ENCODE results near the gene YIPF1. TPM values are rescaled to one million over a fixed set of nuclear protein-coding genes. Genes with fewer than 3 reads are reported as not detected.
A peak's percentile ranks its signal among the peaks of the same experiment; 100 is the strongest.

YIPF1 gene
- total RNA-seq, 1 donor from 2014 or later: 13.9 TPM

GRCh38 chr1:53851571-53852285, 37.9 kb downstream of the YIPF1 start:
- intact Hi-C loops (cut with micrococcal nuclease): no loop called here
- Histone ChIP-seq H3K27me3 (ENCODE audit: low read depth) (no peaks in the 10 kb centered on the region), H3K4me1 (no peaks in the 10 kb centered on the region), H3K27ac (replicated peaks) (no peak overlapping the region), H3K4me3 (no peak overlapping the region), H3K36me3 (peaks cover 48% of the 10 kb centered on the region), H3K9me3 (replicated peaks) (no peaks in the 10 kb centered on the region)
- TF ChIP-seq CTCF (IDR thresholded peaks at IDR 0.05; ENCODE audit: borderline replicate concordance): no peak
- DNase-seq: no peak

DNA sequence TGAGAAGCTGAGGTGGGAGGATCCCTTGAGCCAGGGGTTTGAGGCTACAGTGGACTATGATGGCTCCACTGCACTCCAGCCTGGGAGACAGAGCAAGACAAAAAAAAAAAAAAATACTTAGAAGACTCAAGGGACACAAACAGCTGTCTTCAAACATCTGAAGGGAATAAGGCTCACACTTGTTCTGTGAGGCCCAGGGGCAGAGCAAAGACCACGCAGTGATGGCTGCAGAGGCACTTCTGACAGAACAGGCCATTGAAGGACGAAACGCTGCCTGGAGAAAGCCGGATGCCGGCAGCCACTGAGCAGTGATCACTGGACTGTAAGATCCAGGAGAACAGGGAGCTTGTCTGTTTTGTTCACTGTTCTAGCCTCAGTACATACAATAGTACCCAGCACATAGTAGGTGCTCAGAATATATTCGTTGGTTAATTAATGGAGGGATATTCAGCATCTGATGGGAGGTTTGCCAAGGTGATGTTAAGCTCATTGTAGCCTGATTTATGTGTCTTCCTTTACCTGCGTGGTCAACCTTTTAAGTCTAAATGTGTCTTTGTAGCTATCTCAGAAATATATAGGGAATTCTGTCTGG, 39.4 kb downstream of the YIPF1 start:
- Histone ChIP-seq H3K4me3 (no peak overlapping the region), H3K27ac (replicated peaks) (no peak overlapping the region), H3K36me3 (peaks cover 34% of the 10 kb centered on the region), H3K27me3 (ENCODE audit: low read depth) (no peaks in the 10 kb centered on the region), H3K4me1 (no peaks in the 10 kb centered on the region), H3K9me3 (replicated peaks) (no peaks in the 10 kb centered on the region)
- intact Hi-C loops (cut with micrococcal nuclease): no loop called here
- DNase-seq: no peak
- no peak for TF ChIP-seq CTCF (IDR thresholded peaks at IDR 0.05; ENCODE audit: borderline replicate concordance)

DNA sequence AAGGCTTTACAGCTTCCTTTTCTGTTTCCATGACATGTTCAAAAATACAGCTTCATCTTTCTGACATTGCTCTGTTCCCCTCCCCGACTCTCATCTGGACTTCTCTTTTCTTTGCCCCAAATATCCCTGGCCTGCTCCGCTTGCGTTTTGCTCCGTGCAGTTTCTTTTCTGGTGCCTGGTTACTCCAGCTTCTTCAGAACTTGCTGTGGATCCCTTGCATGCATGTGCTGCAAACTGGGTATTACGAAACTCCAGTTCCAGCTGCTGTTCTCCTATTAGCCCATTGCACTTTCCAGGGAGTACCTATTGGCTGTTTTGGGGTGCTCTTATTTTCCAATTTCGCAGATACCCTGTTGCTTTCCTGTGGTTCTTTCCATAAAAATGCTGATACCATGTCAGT, 41.6 kb downstream of the YIPF1 start:
- DNase-seq: no peak
- no peak for TF ChIP-seq CTCF (IDR thresholded peaks at IDR 0.05; ENCODE audit: borderline replicate concordance)

GRCh38 chr1:53842347-53842746, 47.2 kb downstream of the YIPF1 start:
- H3K27ac ChIP-seq (replicated peaks): no peak overlapping the region
- intact Hi-C loops (cut with micrococcal nuclease): no loop called here
- no peaks in the 10 kb centered on the region for H3K36me3 ChIP-seq
- H3K9me3 ChIP-seq (replicated peaks): peaks cover 22% of the 10 kb centered on the region
- H3K4me1 ChIP-seq: peaks cover 15% of the 10 kb centered on the region
- no peaks in the 10 kb centered on the region for H3K27me3 ChIP-seq (ENCODE audit: low read depth)
- no peak for DNase-seq
- no peak for TF ChIP-seq CTCF (IDR thresholded peaks at IDR 0.05; ENCODE audit: borderline replicate concordance)
- no peak overlapping the region for H3K4me3 ChIP-seq

More for the DNA sequence above, 41.6 kb downstream of the YIPF1 start:
- Histone ChIP-seq H3K27me3 (ENCODE audit: low read depth) (no peaks in the 10 kb centered on the region), H3K4me1 (no peaks in the 10 kb centered on the region), H3K36me3 (peaks cover 12% of the 10 kb centered on the region), H3K9me3 (replicated peaks) (peaks cover 9% of the 10 kb centered on the region), H3K4me3 (no peak overlapping the region), H3K27ac (replicated peaks) (no peak overlapping the region)
- intact Hi-C loops (cut with micrococcal nuclease): no loop called here

DNA sequence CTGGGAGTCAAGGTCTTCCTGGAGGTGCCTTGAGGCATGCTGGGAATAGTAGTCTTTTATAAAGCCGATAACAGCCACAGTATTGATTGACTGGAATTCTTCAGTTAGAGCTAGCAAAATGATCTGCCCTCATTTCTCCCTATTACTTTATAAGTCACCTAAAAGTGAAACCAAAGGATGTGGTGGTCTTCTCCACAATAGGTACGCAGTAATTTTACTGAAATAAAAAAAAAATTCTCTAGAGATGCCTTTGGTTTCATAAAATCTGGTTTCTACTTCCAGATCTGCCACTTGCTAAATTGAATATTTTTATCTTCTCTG, 51.0 kb downstream of the YIPF1 start:
- peak overlapping the region; percentile 88 for H3K4me3 ChIP-seq
- no peaks in the 10 kb centered on the region for H3K27me3 ChIP-seq (ENCODE audit: low read depth)
- peaks cover 19% of the 10 kb centered on the region for H3K9me3 ChIP-seq (replicated peaks)
- DNase-seq: no peak
- H3K36me3 ChIP-seq: no peaks in the 10 kb centered on the region
- no peak for TF ChIP-seq CTCF (IDR thresholded peaks at IDR 0.05; ENCODE audit: borderline replicate concordance)
- peak overlapping the region; percentile 98 for H3K27ac ChIP-seq (replicated peaks)
- peaks cover 23% of the 10 kb centered on the region for H3K4me1 ChIP-seq
- intact Hi-C loops (cut with micrococcal nuclease): no loop called here
